Breast epithelium (tissue), 3 donors: Measurements from ENCODE around the gene RPL10.

Source experiments
- CTCF ChIP-seq, 3 donors: fragments of 450-650 bp; IDR thresholded peaks; one replicate each; pipeline ENCODE4 v1.5.1; 2016 to 2017; ENCODE audit warnings: antibody characterized with exemption in 3 of 3, mild to moderate bottlenecking in 3 of 3, moderate library complexity in 3 of 3
- POLR2A ChIP-seq: fragments of 450-650 bp; IDR thresholded peaks from one replicate; pipeline ENCODE4 v1.6.1; 2016; ENCODE audit warnings: antibody characterized with exemption, mild to moderate bottlenecking, moderate library complexity
- POLR2AphosphoS5 ChIP-seq, 3 donors: sonication (generic); formaldehyde crosslinking; IDR thresholded peaks; one replicate each; pipeline ENCODE4 v1.6.1; 2017; ENCODE audit warnings: antibody characterized with exemption in 3 of 3

- TF ChIP-seq CTCF (IDR thresholded peaks at IDR 0.05) (no peak), POLR2A (no peak), POLR2AphosphoS5 (IDR thresholded peaks at IDR 0.05) (no peak)
These were observed 40.1 kb downstream of the RPL10 start for GRCh38 chrX:154437971-154438893.
